HEK293T (cell line): Measurements from ENCODE around the gene STX7.

Experiments used
- ARNT ChIP-seq: fragments of 450-650 bp; IDR thresholded peaks from 2 replicates; pipeline ENCODE4 v1.6.1; 2017; ENCODE audit warnings: mild to moderate bottlenecking
- BHLHE40 ChIP-seq: fragments of 450-650 bp; IDR thresholded peaks from 2 replicates; pipeline ENCODE4 v1.6.1; 2016; ENCODE audit warnings: mild to moderate bottlenecking, moderate library complexity, borderline replicate concordance
- CTBP1 ChIP-seq: fragments of 450-650 bp; IDR thresholded peaks from 2 replicates; pipeline ENCODE4 v1.6.1; 2016; ENCODE audit warnings: borderline replicate concordance
- ELF4 ChIP-seq: fragments of 450-650 bp; IDR thresholded peaks from 2 replicates; pipeline ENCODE4 v1.6.1; 2017; ENCODE audit warnings: antibody characterized with exemption
- FOXK2 ChIP-seq: fragments of 450-650 bp; IDR thresholded peaks from 2 replicates; pipeline ENCODE4 v1.6.1; 2016; ENCODE audit warnings: mild to moderate bottlenecking
- FOXM1 ChIP-seq: fragments of 450-650 bp; IDR thresholded peaks from 2 replicates; pipeline ENCODE4 v1.6.1; 2017; ENCODE audit warnings: mild to moderate bottlenecking, borderline replicate concordance
- HDGF ChIP-seq: fragments of 450-650 bp; IDR thresholded peaks from 2 replicates; pipeline ENCODE4 v1.6.1; 2017; ENCODE audit warnings: antibody characterized with exemption, borderline replicate concordance
- L3MBTL2 ChIP-seq: fragments of 450-650 bp; conservative IDR thresholded peaks from 2 replicates; pipeline ENCODE4 v1.6.1; 2016; ENCODE audit warnings: mild to moderate bottlenecking
- LEF1 ChIP-seq: fragments of 450-650 bp; IDR thresholded peaks from 2 replicates; pipeline ENCODE4 v1.6.1; 2017; ENCODE audit warnings: mild to moderate bottlenecking, borderline replicate concordance
- PKNOX1 ChIP-seq: fragments of 450-650 bp; IDR thresholded peaks from 2 replicates; pipeline ENCODE4 v1.6.1; 2016
- SP1 ChIP-seq: fragments of 450-650 bp; IDR thresholded peaks from 2 replicates; pipeline ENCODE4 v1.6.1; 2017
- SUZ12 ChIP-seq: fragments of 450-650 bp; IDR thresholded peaks from 2 replicates; pipeline ENCODE4 v1.6.1; 2016; ENCODE audit warnings: mild to moderate bottlenecking
- TARDBP ChIP-seq: fragments of 450-650 bp; IDR thresholded peaks from 2 replicates; pipeline ENCODE4 v1.6.1; 2016
- ZNF384 ChIP-seq: fragments of 450-650 bp; IDR thresholded peaks from 2 replicates; pipeline ENCODE4 v1.6.1; 2016

DNA sequence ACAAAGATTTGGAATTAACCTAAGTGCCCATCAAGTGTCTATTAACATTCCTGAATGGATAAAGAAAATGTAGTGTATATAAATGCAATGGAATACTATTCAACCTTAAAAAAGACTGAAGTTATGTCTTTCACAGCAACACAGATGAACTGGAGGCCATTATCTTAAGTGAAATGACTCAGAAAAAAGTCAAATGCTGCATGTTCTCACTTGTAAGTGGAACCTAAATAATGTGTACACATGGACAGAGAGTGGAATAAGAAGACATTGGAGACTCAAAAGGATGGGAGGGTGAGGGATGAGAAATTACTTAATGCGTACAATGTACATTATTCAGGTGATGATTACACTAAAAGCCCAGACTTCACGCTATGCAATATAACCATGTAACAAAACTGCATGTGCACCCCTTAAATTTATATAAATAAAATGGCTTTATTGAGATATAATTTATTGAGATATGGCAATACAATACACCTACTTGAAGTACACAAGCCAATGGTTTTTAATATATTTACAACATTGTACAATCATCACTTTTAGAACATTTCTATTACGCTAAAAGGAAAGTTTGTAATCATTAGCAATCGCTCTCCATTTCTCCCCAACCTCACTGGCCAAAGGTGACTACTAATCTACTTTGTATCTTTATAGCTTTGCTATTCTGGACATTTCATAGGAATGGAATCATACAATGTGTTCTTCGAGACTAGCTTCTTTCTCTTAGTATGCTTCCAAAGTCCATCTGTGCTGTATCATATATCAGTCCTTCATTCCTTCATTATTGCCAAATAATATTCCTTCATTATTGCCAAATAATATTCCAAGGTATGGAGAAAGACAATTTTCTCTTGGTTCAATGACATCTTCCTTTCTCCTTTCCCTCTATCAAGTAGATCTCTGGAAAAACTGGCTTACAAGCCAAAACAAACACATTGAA is 5.8 kb downstream of the STX7 start:
- TF ChIP-seq HDGF = no peak
- TF ChIP-seq TARDBP = no peak
- TF ChIP-seq BHLHE40 = no peak
- no peak for TF ChIP-seq LEF1
- no peak for TF ChIP-seq SP1
- TF ChIP-seq PKNOX1 = no peak
- no peak for TF ChIP-seq ARNT
- no peak for TF ChIP-seq FOXK2
- no peak for TF ChIP-seq FOXM1
- TF ChIP-seq ZNF384 = no peak
- TF ChIP-seq SUZ12 = no peak
- TF ChIP-seq ELF4 = no peak
- no peak for TF ChIP-seq L3MBTL2
- TF ChIP-seq CTBP1 = no peak
